H7 (cell line): ENCODE data around the gene USP34. TPM values are rescaled to one million over a fixed set of nuclear protein-coding genes. Genes with fewer than 3 reads are reported as not detected.
"Not testable (repeated sequence)": the region's sequence is repeated elsewhere in the genome, so short reads cannot be mapped to it uniquely, and the experiment has no call there.

Source experiments
- DNase-seq: peaks from one replicate; pipeline ENCODE4 v3.0.0; 2012
- H3K27me3 ChIP-seq: 2 replicates; pipeline ENCODE4 v1.6.0; 2011; ENCODE audit warnings: mild to moderate bottlenecking, low read length; ENCODE audit not compliant: control insufficient read depth, insufficient read depth
- H3K36me3 ChIP-seq: replicated peaks from 2 replicates; pipeline ENCODE4 v1.5.1; 2011; ENCODE audit warnings: low read length; ENCODE audit not compliant: control insufficient read depth, insufficient read depth
- H3K4me3 ChIP-seq: 2 replicates; pipeline ENCODE4 v1.5.1; 2011; ENCODE audit warnings: low read depth, mild to moderate bottlenecking, control low read depth, low read length, moderate library complexity; ENCODE audit not compliant: insufficient read depth
- total RNA-seq: library from RNA; depleted of rRNA; stranded (reverse); fragments of >200 nt; shearing (Covaris generic); gene quantifications from 2 replicates; pipeline ENCODE4 v1.2.3, GENCODE V29; 2014

Gene USP34
- total RNA-seq, 1 experiment from 2014 or later: 48.6 TPM

- no peaks in the 10 kb centered on the region for H3K27me3 ChIP-seq
- H3K36me3 ChIP-seq: peaks cover 6% of the 10 kb centered on the region
- H3K4me3 ChIP-seq: no peak overlapping the region
- no peak for DNase-seq
These were observed 249.1 kb downstream of the USP34 start for GRCh38 chr2:61221819-61222218.

- no peaks in the 10 kb centered on the region for H3K27me3 ChIP-seq
- DNase-seq: no peak
- H3K4me3 ChIP-seq: no peak overlapping the region
- H3K36me3 ChIP-seq: peaks cover 3% of the 10 kb centered on the region
These were observed 250.1 kb downstream of the USP34 start for GRCh38 chr2:61220768-61221167.

- Histone ChIP-seq H3K4me3 (no peak overlapping the region), H3K36me3 (peaks cover 8% of the 10 kb centered on the region), H3K27me3 (no peaks in the 10 kb centered on the region)
- no peak for DNase-seq
These were observed 252.1 kb downstream of the USP34 start for GRCh38 chr2:61218817-61219170.

- DNase-seq: no peak
- H3K4me3 ChIP-seq: no peak overlapping the region
- no peaks in the 10 kb centered on the region for H3K27me3 ChIP-seq
- H3K36me3 ChIP-seq: peaks cover 8% of the 10 kb centered on the region
These were observed 252.6 kb downstream of the USP34 start for GRCh38 chr2:61218076-61218816.

GRCh38 chr2:61214171-61214570, 256.7 kb downstream of the USP34 start:
- Histone ChIP-seq H3K27me3 (no peaks in the 10 kb centered on the region), H3K4me3 (no peak overlapping the region), H3K36me3 (peaks cover 9% of the 10 kb centered on the region)
- DNase-seq: no peak

GRCh38 chr2:61210332-61210981, 260.4 kb downstream of the USP34 start:
- H3K36me3 ChIP-seq: peaks cover 20% of the 10 kb centered on the region
- no peaks in the 10 kb centered on the region for H3K27me3 ChIP-seq
- no peak overlapping the region for H3K4me3 ChIP-seq
- DNase-seq: no peak

- Histone ChIP-seq H3K36me3 (peaks cover 23% of the 10 kb centered on the region), H3K4me3 (no peak overlapping the region), H3K27me3 (no peaks in the 10 kb centered on the region)
- DNase-seq: no peak
These were observed 265.8 kb downstream of the USP34 start for GRCh38 chr2:61205132-61205531.

GRCh38 chr2:61196671-61197070, 274.2 kb downstream of the USP34 start:
- Histone ChIP-seq H3K27me3 (no peaks in the 10 kb centered on the region), H3K4me3 (no peak overlapping the region), H3K36me3 (peaks cover 5% of the 10 kb centered on the region)
- no peak for DNase-seq

- not testable (repeated sequence) for DNase-seq, H3K36me3 ChIP-seq, H3K4me3 ChIP-seq, H3K27me3 ChIP-seq
These were observed 276.2 kb downstream of the USP34 start for GRCh38 chr2:61194646-61195045.

GRCh38 chr2:61193670-61194561, 277.0 kb downstream of the USP34 start:
- DNase-seq: no peak
- H3K4me3 ChIP-seq: no peak overlapping the region
- no peaks in the 10 kb centered on the region for H3K27me3 ChIP-seq
- peaks cover 9% of the 10 kb centered on the region for H3K36me3 ChIP-seq

- peaks cover 37% of the 10 kb centered on the region for H3K36me3 ChIP-seq
- no peaks in the 10 kb centered on the region for H3K27me3 ChIP-seq
- no peak overlapping the region for H3K4me3 ChIP-seq
- DNase-seq: no peak
These were observed 283.8 kb downstream of the USP34 start for GRCh38 chr2:61187085-61187484.

GRCh38 chr2:61185231-61185728, 285.6 kb downstream of the USP34 start:
- no peak overlapping the region for H3K4me3 ChIP-seq
- no peaks in the 10 kb centered on the region for H3K27me3 ChIP-seq
- H3K36me3 ChIP-seq: peaks cover 46% of the 10 kb centered on the region
- no peak for DNase-seq

- no peak for DNase-seq
- Histone ChIP-seq H3K36me3 (peaks cover 45% of the 10 kb centered on the region), H3K4me3 (no peak overlapping the region)
These were observed 286.6 kb downstream of the USP34 start for GRCh38 chr2:61184263-61184662.

GRCh38 chr2:61183795-61184194, 287.1 kb downstream of the USP34 start:
- H3K36me3 ChIP-seq: peaks cover 44% of the 10 kb centered on the region
- H3K4me3 ChIP-seq: no peak overlapping the region
- H3K27me3 ChIP-seq: no peaks in the 10 kb centered on the region
- no peak for DNase-seq

More at GRCh38 chr2:61184263-61184662, 286.6 kb downstream of the USP34 start:
- no peaks in the 10 kb centered on the region for H3K27me3 ChIP-seq

GRCh38 chr2:61182059-61182383, 288.9 kb downstream of the USP34 start:
- Histone ChIP-seq H3K27me3 (no peaks in the 10 kb centered on the region), H3K36me3 (peaks cover 32% of the 10 kb centered on the region)
- DNase-seq: no peak

More at GRCh38 chr2:61182059-61182383, 288.9 kb downstream of the USP34 start:
- H3K4me3 ChIP-seq: no peak overlapping the region
